Gastroesophageal sphincter (tissue), 3 donors: ENCODE data around the gene ZFAND2A.

Source experiments
- EP300 ChIP-seq: sonication (generic); formaldehyde crosslinking; IDR thresholded peaks from one replicate; pipeline ENCODE4 v1.6.1; 2017; ENCODE audit warnings: antibody characterized with exemption, mild to moderate bottlenecking
- POLR2AphosphoS5 ChIP-seq: sonication (generic); formaldehyde crosslinking; IDR thresholded peaks from one replicate; pipeline ENCODE4 v1.6.1; 2017; ENCODE audit warnings: antibody characterized with exemption
- TF ChIP-seq, protein P1 (sequence below), 4 experiments: fragments of 200-600 bp in 2 of 4; fragments of 450-650 bp in 2 of 4; sonication (generic) in 1 of 4; IDR thresholded peaks; one replicate each; pipeline ENCODE4 v1.5.1; 2017 to 2019; ENCODE audit warnings: antibody characterized with exemption in 4 of 4, mild to moderate bottlenecking in 2 of 4, moderate library complexity in 2 of 4

DNA sequence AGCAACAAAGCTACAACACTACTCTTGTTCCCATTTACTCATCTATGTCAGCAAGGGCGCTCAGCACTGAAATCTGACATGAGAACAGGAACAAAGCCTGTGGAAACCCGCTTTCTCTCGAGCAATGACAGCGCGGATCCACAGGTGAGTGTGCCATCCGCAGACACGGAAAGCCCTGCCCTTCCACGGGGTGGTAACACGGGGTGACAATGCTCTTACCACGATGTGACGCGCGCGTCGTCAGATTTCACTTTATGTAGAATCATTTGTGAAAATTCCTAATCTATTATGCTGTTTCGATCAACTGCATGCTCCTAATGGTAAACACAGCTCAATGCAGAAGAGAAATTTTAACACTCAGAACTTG lies 34.4 kb downstream of the ZFAND2A start:
- TF ChIP-seq POLR2AphosphoS5 (no peak), EP300 (no peak)
- TF ChIP-seq, protein P1, sequence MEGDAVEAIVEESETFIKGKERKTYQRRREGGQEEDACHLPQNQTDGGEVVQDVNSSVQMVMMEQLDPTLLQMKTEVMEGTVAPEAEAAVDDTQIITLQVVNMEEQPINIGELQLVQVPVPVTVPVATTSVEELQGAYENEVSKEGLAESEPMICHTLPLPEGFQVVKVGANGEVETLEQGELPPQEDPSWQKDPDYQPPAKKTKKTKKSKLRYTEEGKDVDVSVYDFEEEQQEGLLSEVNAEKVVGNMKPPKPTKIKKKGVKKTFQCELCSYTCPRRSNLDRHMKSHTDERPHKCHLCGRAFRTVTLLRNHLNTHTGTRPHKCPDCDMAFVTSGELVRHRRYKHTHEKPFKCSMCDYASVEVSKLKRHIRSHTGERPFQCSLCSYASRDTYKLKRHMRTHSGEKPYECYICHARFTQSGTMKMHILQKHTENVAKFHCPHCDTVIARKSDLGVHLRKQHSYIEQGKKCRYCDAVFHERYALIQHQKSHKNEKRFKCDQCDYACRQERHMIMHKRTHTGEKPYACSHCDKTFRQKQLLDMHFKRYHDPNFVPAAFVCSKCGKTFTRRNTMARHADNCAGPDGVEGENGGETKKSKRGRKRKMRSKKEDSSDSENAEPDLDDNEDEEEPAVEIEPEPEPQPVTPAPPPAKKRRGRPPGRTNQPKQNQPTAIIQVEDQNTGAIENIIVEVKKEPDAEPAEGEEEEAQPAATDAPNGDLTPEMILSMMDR (IDR thresholded peaks at IDR 0.05), result no peak
